NCI-H187 treated with DMSO at 0.1 percent for 48 hours (cell line): ENCODE measurements around the gene RPS17.
"Not testable (repeated sequence)": the region's sequence is repeated elsewhere in the genome, so short reads cannot be mapped to it uniquely, and the experiment has no call there.

Source experiments
- DNase-seq: peaks from one replicate; lab custom pipeline; 2025; lab: John Stamatoyannopoulos, UW

The RPS17 gene

GRCh38 chr15:82507087-82507486 lies 33.2 kb downstream of the RPS17 start:
- not testable (repeated sequence) for DNase-seq

DNA sequence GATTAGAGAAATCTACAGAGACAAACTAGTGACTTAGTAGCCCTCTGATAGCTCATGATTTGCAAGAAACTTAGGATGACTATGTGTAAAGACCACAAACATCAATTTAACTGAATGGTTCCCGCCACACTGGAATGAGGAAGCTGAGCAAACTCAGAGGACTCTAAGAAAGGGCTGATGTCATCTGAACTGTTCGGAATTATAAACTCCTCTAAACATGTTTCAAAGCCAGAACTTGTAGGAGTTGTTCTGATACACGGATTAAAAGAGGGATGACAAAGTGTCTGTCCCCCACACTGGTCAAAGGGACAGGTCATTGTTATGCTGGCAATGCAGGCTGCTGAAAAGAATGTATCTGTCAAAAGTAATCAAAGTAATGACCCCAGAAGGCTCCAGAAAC lies 34.4 kb downstream of the RPS17 start:
- not testable (repeated sequence) for DNase-seq

GRCh38 chr15:82504074-82504473 lies 36.2 kb downstream of the RPS17 start:
- not testable (repeated sequence) for DNase-seq

DNA sequence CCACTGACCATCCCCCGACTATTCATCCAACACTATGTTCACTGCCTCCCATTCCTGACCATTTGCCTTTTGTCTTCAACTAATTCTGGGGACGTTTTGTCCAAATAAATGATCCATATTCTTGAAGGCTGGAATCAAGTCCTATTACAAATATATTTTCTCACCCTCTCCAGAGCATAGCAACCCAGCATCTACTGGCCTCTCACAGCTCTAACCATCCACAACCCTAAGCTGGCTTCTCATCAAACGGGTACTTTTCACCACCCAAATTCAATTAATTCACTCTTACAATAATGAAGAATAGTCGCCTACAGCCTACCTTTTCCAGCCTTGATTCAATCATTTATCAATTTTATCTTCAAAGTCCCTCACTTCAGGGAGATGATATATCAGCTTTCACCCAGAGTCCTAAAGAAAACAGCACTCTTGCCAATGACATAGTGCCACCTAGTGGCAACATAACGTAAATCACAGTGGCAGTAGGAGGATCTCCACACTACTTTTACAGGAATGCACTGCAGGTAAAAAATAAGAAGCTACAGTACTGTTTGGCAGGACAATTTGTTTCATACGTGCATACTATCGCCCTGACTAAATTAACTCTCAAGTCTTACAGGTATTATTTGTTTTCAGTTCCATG lies 37.4 kb downstream of the RPS17 start:
- not testable (repeated sequence) for DNase-seq

DNA sequence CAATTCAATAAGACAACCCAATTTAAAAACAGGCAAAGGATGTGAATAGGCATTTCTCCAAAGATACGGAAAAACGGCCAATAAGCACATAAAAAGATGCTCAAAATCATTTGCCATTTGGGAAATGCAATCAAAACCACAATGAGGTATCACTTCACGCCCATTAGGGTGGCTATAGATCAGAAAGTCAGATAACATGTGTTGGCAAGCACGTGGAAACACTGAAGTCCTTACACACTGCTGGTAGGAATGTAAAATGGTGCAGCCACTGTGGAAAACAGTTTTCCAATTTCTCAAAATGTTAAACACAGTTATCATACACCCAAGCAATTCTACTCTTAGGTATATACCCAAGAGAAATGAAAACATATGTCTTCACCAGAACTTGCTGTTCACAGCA lies 39.5 kb downstream of the RPS17 start:
- DNase-seq = not testable (repeated sequence)

DNA sequence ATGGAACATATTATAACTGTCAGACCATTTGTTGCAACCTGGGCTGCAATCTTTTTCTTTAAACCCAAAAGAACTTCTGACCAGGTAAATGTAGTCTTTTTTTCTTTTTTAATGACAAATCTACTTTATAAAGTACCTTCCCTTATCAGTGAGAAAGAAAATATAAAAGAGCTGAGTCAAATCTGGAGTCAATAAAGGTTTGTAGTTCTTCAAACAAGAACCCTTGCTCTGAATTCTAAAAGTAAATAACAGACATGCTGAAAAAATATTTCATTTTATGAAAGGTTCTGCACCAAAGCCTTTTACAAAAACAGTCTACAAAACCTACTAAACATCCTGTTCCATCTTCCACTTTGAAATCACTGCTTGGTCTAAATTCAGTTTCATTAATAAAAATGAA lies 42.3 kb downstream of the RPS17 start:
- DNase-seq = not testable (repeated sequence)

- DNase-seq = not testable (repeated sequence)
Observed at GRCh38 chr15:82488250-82488649, 52.0 kb downstream of the RPS17 start.

DNA sequence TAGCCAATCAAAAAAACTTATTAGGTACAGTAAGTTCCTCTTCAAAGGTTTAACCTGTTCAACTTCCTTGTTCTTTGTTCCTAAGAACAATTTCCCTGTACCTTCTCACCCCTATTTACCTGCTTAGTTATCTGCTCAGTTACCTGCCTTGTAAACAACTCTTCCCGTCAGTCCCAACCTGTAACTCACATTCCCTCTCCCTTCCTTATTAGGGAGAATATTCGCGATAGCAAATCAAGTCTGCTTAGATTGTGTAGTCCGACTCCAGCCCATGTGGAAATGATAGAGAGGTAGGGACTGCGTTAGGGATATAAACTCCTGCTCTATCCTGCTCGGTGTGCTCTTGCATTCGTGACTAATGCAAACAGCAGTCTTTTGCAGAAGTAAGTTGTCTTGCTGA lies 53.2 kb downstream of the RPS17 start:
- DNase-seq = not testable (repeated sequence)
